ENCODE results near the gene GTPBP3.

DNA sequence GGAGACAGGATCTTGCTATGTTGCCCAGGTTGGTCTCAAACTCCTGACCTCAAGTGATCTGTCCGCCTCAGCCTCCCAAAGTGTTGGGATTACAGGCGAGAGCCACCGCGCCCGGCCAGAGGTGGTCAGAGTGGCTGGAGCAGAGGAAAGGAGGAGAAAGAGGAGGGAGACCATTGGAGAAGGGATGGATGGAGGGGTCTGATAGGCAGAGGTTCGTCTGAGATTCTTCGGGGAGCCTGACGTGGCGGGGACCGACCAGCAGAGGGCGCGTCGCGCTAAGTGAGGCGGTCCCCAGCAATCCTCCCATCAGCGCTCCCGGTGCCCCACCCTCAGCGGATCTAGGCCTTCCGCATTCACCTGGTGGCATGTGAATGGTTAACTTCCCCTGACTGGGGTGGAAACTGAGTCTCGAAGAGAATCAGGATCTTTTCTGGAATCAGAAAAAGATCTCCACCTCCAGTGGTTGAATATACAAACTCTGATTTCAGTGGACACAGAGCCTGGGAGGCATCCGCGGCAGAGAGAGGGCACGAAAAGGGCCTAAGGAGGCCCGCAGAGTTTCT is 8.8 kb downstream of the GTPBP3 start:
- peak in 3 of 4 experiments; percentile 90 to 97 (median 94) for TF ChIP-seq CTCF (IDR thresholded peaks at IDR 0.05)
- no peak for TF ChIP-seq POLR2A (IDR thresholded peaks at IDR 0.05)
- TF ChIP-seq POLR2AphosphoS5 (IDR thresholded peaks at IDR 0.05), result no peak
- no peak for TF ChIP-seq EP300 (IDR thresholded peaks at IDR 0.05)
